PC-9 (cell line): ENCODE data around the gene PRSS48.

Source experiments
- CTCF ChIP-seq: fragments of 200-600 bp; sonication (generic); conservative IDR thresholded peaks from 2 replicates; pipeline ENCODE4 v1.6.1; 2017; ENCODE audit warnings: mixed run types, antibody characterized with exemption, mild to moderate bottlenecking, moderate library complexity
- EZH2 ChIP-seq: fragments of 200-600 bp; sonication (generic); IDR thresholded peaks from 2 replicates; pipeline ENCODE4 v1.8.0; 2017; ENCODE audit warnings: antibody characterized with exemption, low read depth

GRCh38 chr4:151323667-151324066 is 46.7 kb downstream of the PRSS48 start:
- TF ChIP-seq EZH2 (no peak), CTCF (no peak)
